ENCODE measurements around the gene ACP5.

The ACP5 gene

GRCh38 chr19:11558881-11559828 is 18.3 kb downstream of the ACP5 start, which contains the start of gene ELOF1 (continued):
- TF ChIP-seq ZSCAN18 (tag by site-specific recombination; IDR thresholded peaks at IDR 0.05) = no peak
- no peak for TF ChIP-seq GLI4 (tag by site-specific recombination; IDR thresholded peaks at IDR 0.05)
- no peak for TF ChIP-seq ZNF114 (tag by site-specific recombination; IDR thresholded peaks at IDR 0.05)
- TF ChIP-seq ZFHX2 (tag by site-specific recombination; conservative IDR thresholded peaks at IDR 0.05) = peak; percentile 91
- no peak for TF ChIP-seq KLF7 (tag by site-specific recombination; IDR thresholded peaks at IDR 0.05; ENCODE audit: borderline replicate concordance)
- no peak for TF ChIP-seq ZNF433 (tag by site-specific recombination; IDR thresholded peaks at IDR 0.05; ENCODE audit: low read depth)
- TF ChIP-seq REST (tag by site-specific recombination; IDR thresholded peaks at IDR 0.05) = peak; percentile 27; the same call in 1 of the 2 replicates
- TF ChIP-seq ZBTB7A (tag by site-specific recombination; IDR thresholded peaks at IDR 0.05; ENCODE audit: low read depth) = peak; percentile 77; the same call in 1 of the 2 replicates
- peak; percentile 26 for TF ChIP-seq ZBTB26 (tag by site-specific recombination; optimal IDR thresholded peaks at IDR 0.05)

GRCh38 chr19:11556634-11557420 is 20.6 kb downstream of the ACP5 start:
- ChIA-PET POLR2A (interaction anchor here (0.6 to 1.2 kb wide), 3 partner anchors 23 to 152 kb away, joined by 3 to 4 read pairs (median 3); partner anchors contain the start of gene ECSIT), CTCF (interaction anchor here (0.7 to 1.5 kb wide), 2 partner anchors 21 to 301 kb away, joined by 3 to 5 read pairs; no protein-coding TSS in a partner anchor)
- Histone ChIP-seq H3K9me3 (ENCODE audit: control insufficient read depth, insufficient read depth, low read depth, low read length) (no peaks in the 10 kb centered on the region), H3K4me3 (ENCODE audit: low read depth, low read length) (no peak overlapping the region), H3K4me1 (ENCODE audit: control insufficient read depth, insufficient read depth, low read length) (no peaks in the 10 kb centered on the region), H3K36me3 (ENCODE audit: control insufficient read depth in 2 of 2, insufficient read depth in 1 of 2, low read length in 2 of 2) (peaks cover 0 to 46% of the 10 kb centered on the region in 2 experiments; a peak in 2 of 3 replicates), H3K27ac (ENCODE audit: extremely low read depth, low read depth, low read length) (no peak overlapping the region)
- TF ChIP-seq ZNF394 (tag by site-specific recombination; IDR thresholded peaks at IDR 0.05; ENCODE audit: borderline replicate concordance) (no peak), SCRT2 (tag by site-specific recombination; IDR thresholded peaks at IDR 0.05) (peak; percentile 63; the same call in 1 of the 2 replicates), SCRT1 (tag by site-specific recombination; IDR thresholded peaks at IDR 0.05; ENCODE audit: borderline replicate concordance) (peak; percentile 53; the same call in 1 of the 2 replicates), KLF17 (tag by site-specific recombination; IDR thresholded peaks at IDR 0.05) (no peak)
